BJ (cell line): Measurements from ENCODE around the gene POC1B. TPM values are rescaled to one million over a fixed set of nuclear protein-coding genes. Genes with fewer than 3 reads are reported as not detected.

Experiments
- CTCF ChIA-PET: fragments of 350-600 bp; formaldehyde crosslinking; extraction: SDS; loops from one replicate; lab custom pipeline; 2021; ENCODE audit warnings: antibody characterized with exemption, inconsistent platforms; lab: Yijun Ruan, JAX
- POLR2A ChIA-PET: fragments of 300-600 bp; sonication (Branson Sonifier 250); formaldehyde crosslinking; extraction: SDS; loops from one replicate; lab custom pipeline; 2021; ENCODE audit warnings: antibody characterized with exemption; lab: Charles Lee
- DNase-seq: peaks from one replicate; pipeline ENCODE4 v3.0.0-alpha.2; 2011; ENCODE audit warnings: low read depth
- H3K27me3 ChIP-seq: 2 replicates; pipeline ENCODE4 v1.6.0; 2011; ENCODE audit warnings: low read length; ENCODE audit not compliant: control insufficient read depth, insufficient read depth
- H3K36me3 ChIP-seq: 2 replicates; pipeline ENCODE4 v1.5.1; 2011; ENCODE audit warnings: low read length; ENCODE audit not compliant: control insufficient read depth, insufficient read depth
- H3K4me3 ChIP-seq: 2 replicates; pipeline ENCODE4 v1.5.1; 2011; ENCODE audit warnings: low read depth, mild to moderate bottlenecking, control low read depth, low read length
- CTCF ChIP-seq: IDR thresholded peaks from 2 replicates; pipeline ENCODE4 v1.5.1; 2011; ENCODE audit warnings: low read depth, mild to moderate bottlenecking, control low read depth, inconsistent platforms, low read length, moderate library complexity; ENCODE audit not compliant: insufficient read depth
- polyA plus RNA-seq: library from polyadenylated mRNA; depleted of rRNA; stranded (reverse); fragments of >200 nt; gene quantifications from 2 replicates; pipeline ENCODE4 v1.2.3, GENCODE V29; 2011

The POC1B gene
- polyA plus RNA-seq, 1 experiment: 6.7 TPM

- Histone ChIP-seq H3K27me3 (no peaks in the 10 kb centered on the region), H3K36me3 (no peaks in the 10 kb centered on the region), H3K4me3 (no peak overlapping the region)
- no peak for DNase-seq
- CTCF ChIA-PET: interaction anchor here (1.3 kb wide), 1 partner anchor 25 kb away, joined by 3 read pairs; no protein-coding TSS in a partner anchor
- TF ChIP-seq CTCF: no peak
- POLR2A ChIA-PET: no interaction called here
These were observed 26.0 kb downstream of the POC1B start for GRCh38 chr12:89499857-89500256.

- no peak for DNase-seq
These were observed 28.4 kb downstream of the POC1B start for GRCh38 chr12:89497467-89497866.

GRCh38 chr12:89497005-89497404 lies 28.8 kb downstream of the POC1B start:
- no peak overlapping the region for H3K4me3 ChIP-seq
- CTCF ChIA-PET: interaction anchor here (0.8 to 2.1 kb wide), 6 partner anchors 10 to 464 kb away, joined by 3 to 7 read pairs (median 4); partner anchors contain the start of gene GALNT4
- DNase-seq: no peak
- H3K27me3 ChIP-seq: no peaks in the 10 kb centered on the region
- POLR2A ChIA-PET: no interaction called here
- TF ChIP-seq CTCF: no peak
- H3K36me3 ChIP-seq: no peaks in the 10 kb centered on the region

More at GRCh38 chr12:89497467-89497866, 28.4 kb downstream of the POC1B start:
- Histone ChIP-seq H3K4me3 (no peak overlapping the region), H3K27me3 (no peaks in the 10 kb centered on the region), H3K36me3 (no peaks in the 10 kb centered on the region)
- POLR2A ChIA-PET: no interaction called here
- no peak for TF ChIP-seq CTCF
- CTCF ChIA-PET: interaction anchor here (0.8 to 2.1 kb wide), 6 partner anchors 10 to 36 kb away, joined by 3 to 7 read pairs (median 4); partner anchors contain the start of gene GALNT4

GRCh38 chr12:89494411-89495231 lies 31.2 kb downstream of the POC1B start:
- Histone ChIP-seq H3K4me3 (no peak overlapping the region), H3K27me3 (no peaks in the 10 kb centered on the region), H3K36me3 (no peaks in the 10 kb centered on the region)
- POLR2A ChIA-PET: interaction anchor here (0.6 kb wide), 1 partner anchor 23 kb away, joined by 9 read pairs; no protein-coding TSS in a partner anchor
- no peak for TF ChIP-seq CTCF
- CTCF ChIA-PET: interaction anchor here (1.0 to 1.4 kb wide), 2 partner anchors 24 kb away, joined by 3 to 5 read pairs; no protein-coding TSS in a partner anchor
- DNase-seq: no peak

GRCh38 chr12:89493670-89494302 lies 32.1 kb downstream of the POC1B start:
- CTCF ChIA-PET: interaction anchor here (1.0 kb wide), 1 partner anchor 23 kb away, joined by 3 read pairs; no protein-coding TSS in a partner anchor
- Histone ChIP-seq H3K36me3 (no peaks in the 10 kb centered on the region), H3K27me3 (no peaks in the 10 kb centered on the region), H3K4me3 (no peak overlapping the region)
- no peak for DNase-seq
- POLR2A ChIA-PET: no interaction called here
- no peak for TF ChIP-seq CTCF
